HUES48 (cell line): ENCODE data around the gene DHFR2.
"Not testable (repeated sequence)": the region's sequence is repeated elsewhere in the genome, so short reads cannot be mapped to it uniquely, and the experiment has no call there.

ENCODE experiments used
- H3K27ac ChIP-seq: one replicate; pipeline ENCODE4 v1.7.0; 2013; ENCODE audit warnings: low read depth, low read length, inconsistent platforms
- H3K27me3 ChIP-seq: 2 replicates; pipeline ENCODE4 v1.6.1; 2013; ENCODE audit warnings: mild to moderate bottlenecking, low read length; ENCODE audit not compliant: control insufficient read depth, insufficient read depth
- H3K36me3 ChIP-seq: 2 replicates; pipeline ENCODE4 v1.6.1; 2013; ENCODE audit warnings: low read length; ENCODE audit not compliant: control insufficient read depth, insufficient read depth
- H3K4me1 ChIP-seq: 2 replicates; pipeline ENCODE4 v1.6.1; 2013; ENCODE audit warnings: mild to moderate bottlenecking, low read length; ENCODE audit not compliant: control insufficient read depth, insufficient read depth
- H3K4me3 ChIP-seq: 2 replicates; pipeline ENCODE4 v1.5.1; 2013; ENCODE audit warnings: mild to moderate bottlenecking, low read depth, low read length
- H3K9ac ChIP-seq: 2 replicates; pipeline ENCODE4 v1.6.1; 2013; ENCODE audit warnings: mild to moderate bottlenecking, low read depth, low read length, moderate library complexity
- H3K9me3 ChIP-seq: 2 replicates; pipeline ENCODE4 v1.6.1; 2013; ENCODE audit warnings: low read length; ENCODE audit not compliant: control insufficient read depth, insufficient read depth

Gene DHFR2

GRCh38 chr3:94062513-94063404 is at the start of gene DHFR2, which contains the start of gene NSUN3:
DHFR2 (minus strand) TSS chr3:94062916; CDS start chr3:94061511, 1,405 bp downstream.
NSUN3 (plus strand) TSS chr3:94063061; CDS start chr3:94063127, 66 bp downstream.
- Histone ChIP-seq H3K4me3 (peak within 1 kb of the TSS; percentile 98), H3K9me3 (no peaks in the 10 kb centered on the region), H3K9ac (peak within 1 kb of the TSS; percentile 98), H3K27me3 (no peaks in the 10 kb centered on the region), H3K27ac (peak within 1 kb of the TSS; percentile 98), H3K36me3 (0 out of 2 replicates have a peak, but pooled peaks cover 5% of the 10 kb centered on the region), H3K4me1 (0 out of 2 replicates have a peak, but pooled peaks cover 3% of the 10 kb centered on the region)

GRCh38 chr3:94110854-94111253 is 48.1 kb upstream of the DHFR2 start:
- no peak overlapping the region for H3K4me3 ChIP-seq
- peaks cover 4% of the 10 kb centered on the region; the same call in 1 of the 2 replicates for H3K4me1 ChIP-seq
- no peaks in the 10 kb centered on the region for H3K27me3 ChIP-seq
- no peak overlapping the region for H3K9ac ChIP-seq
- H3K9me3 ChIP-seq: no peaks in the 10 kb centered on the region
- H3K36me3 ChIP-seq: 0 out of 2 replicates have a peak, but pooled peaks cover 2% of the 10 kb centered on the region
- no peak overlapping the region for H3K27ac ChIP-seq

- not testable (repeated sequence) for H3K27ac ChIP-seq, H3K9ac ChIP-seq, H3K4me1 ChIP-seq, H3K27me3 ChIP-seq, H3K9me3 ChIP-seq, H3K4me3 ChIP-seq, H3K36me3 ChIP-seq
These were observed 47.5 kb upstream of the DHFR2 start for GRCh38 chr3:94110232-94110631.

- no peak overlapping the region for H3K9ac ChIP-seq
- no peaks in the 10 kb centered on the region for H3K4me1 ChIP-seq
- no peaks in the 10 kb centered on the region for H3K27me3 ChIP-seq
- no peak overlapping the region for H3K4me3 ChIP-seq
- H3K9me3 ChIP-seq: no peaks in the 10 kb centered on the region
- H3K36me3 ChIP-seq: 0 out of 2 replicates have a peak, but pooled peaks cover 2% of the 10 kb centered on the region
- H3K27ac ChIP-seq: no peak overlapping the region
These were observed 43.6 kb upstream of the DHFR2 start for GRCh38 chr3:94106268-94106667.

- H3K27ac ChIP-seq: no peak overlapping the region
- no peak overlapping the region for H3K4me3 ChIP-seq
- H3K9me3 ChIP-seq: no peaks in the 10 kb centered on the region
- no peaks in the 10 kb centered on the region for H3K36me3 ChIP-seq
- no peak overlapping the region for H3K9ac ChIP-seq
- no peaks in the 10 kb centered on the region for H3K27me3 ChIP-seq
- no peaks in the 10 kb centered on the region for H3K4me1 ChIP-seq
These were observed 39.1 kb upstream of the DHFR2 start for GRCh38 chr3:94101860-94102259.

- Histone ChIP-seq H3K9me3 (no peaks in the 10 kb centered on the region), H3K36me3 (peaks cover 8% of the 10 kb centered on the region), H3K27me3 (no peaks in the 10 kb centered on the region), H3K4me3 (no peak overlapping the region), H3K4me1 (no peaks in the 10 kb centered on the region), H3K27ac (no peak overlapping the region), H3K9ac (no peak overlapping the region)
These were observed 36.6 kb upstream of the DHFR2 start for GRCh38 chr3:94099311-94099710.

GRCh38 chr3:94098452-94098851 is 35.7 kb upstream of the DHFR2 start:
- no peaks in the 10 kb centered on the region for H3K9me3 ChIP-seq
- H3K27me3 ChIP-seq: no peaks in the 10 kb centered on the region
- peaks cover 11% of the 10 kb centered on the region for H3K36me3 ChIP-seq
- H3K27ac ChIP-seq: no peak overlapping the region
- no peaks in the 10 kb centered on the region for H3K4me1 ChIP-seq
- H3K9ac ChIP-seq: no peak overlapping the region
- H3K4me3 ChIP-seq: no peak overlapping the region

- Histone ChIP-seq H3K4me1 (no peaks in the 10 kb centered on the region), H3K27ac (no peak overlapping the region), H3K9ac (no peak overlapping the region), H3K9me3 (no peaks in the 10 kb centered on the region), H3K27me3 (no peaks in the 10 kb centered on the region), H3K36me3 (peaks cover 11% of the 10 kb centered on the region), H3K4me3 (no peak overlapping the region)
These were observed 32.4 kb upstream of the DHFR2 start for GRCh38 chr3:94095111-94095510.

GRCh38 chr3:94093151-94093550 is 30.4 kb upstream of the DHFR2 start:
- Histone ChIP-seq H3K36me3 (peaks cover 11% of the 10 kb centered on the region), H3K9ac (no peak overlapping the region), H3K27me3 (no peaks in the 10 kb centered on the region), H3K9me3 (no peaks in the 10 kb centered on the region), H3K4me3 (no peak overlapping the region), H3K4me1 (no peaks in the 10 kb centered on the region), H3K27ac (no peak overlapping the region)

- Histone ChIP-seq H3K9me3 (no peaks in the 10 kb centered on the region), H3K36me3 (peaks cover 11% of the 10 kb centered on the region), H3K27ac (no peak overlapping the region), H3K27me3 (no peaks in the 10 kb centered on the region), H3K4me3 (no peak overlapping the region), H3K9ac (no peak overlapping the region), H3K4me1 (no peaks in the 10 kb centered on the region)
These were observed 29.4 kb upstream of the DHFR2 start for GRCh38 chr3:94092086-94092485.

- H3K9me3 ChIP-seq: no peaks in the 10 kb centered on the region
- no peak overlapping the region for H3K9ac ChIP-seq
- H3K4me1 ChIP-seq: no peaks in the 10 kb centered on the region
- H3K4me3 ChIP-seq: no peak overlapping the region
- no peaks in the 10 kb centered on the region for H3K27me3 ChIP-seq
- H3K36me3 ChIP-seq: peaks cover 5% of the 10 kb centered on the region; the same call in 1 of the 2 replicates
- H3K27ac ChIP-seq: no peak overlapping the region
These were observed 26.4 kb upstream of the DHFR2 start for GRCh38 chr3:94089126-94089525.
